HG03135 (cell line): Measurements from ENCODE around the gene MAP4K4.
A peak's percentile ranks its signal among the peaks of the same experiment; 100 is the strongest.
"Not testable (repeated sequence)": the region's sequence is repeated elsewhere in the genome, so short reads cannot be mapped to it uniquely, and the experiment has no call there.

Experiments
- ATAC-seq: cut with Tn5 transposase; IDR thresholded peaks from one replicate; pipeline ENCODE4 v1.9.1; 2021; ENCODE audit warnings: mild to moderate bottlenecking, moderate library complexity; ENCODE audit not compliant: unreplicated experiment

Gene MAP4K4

DNA sequence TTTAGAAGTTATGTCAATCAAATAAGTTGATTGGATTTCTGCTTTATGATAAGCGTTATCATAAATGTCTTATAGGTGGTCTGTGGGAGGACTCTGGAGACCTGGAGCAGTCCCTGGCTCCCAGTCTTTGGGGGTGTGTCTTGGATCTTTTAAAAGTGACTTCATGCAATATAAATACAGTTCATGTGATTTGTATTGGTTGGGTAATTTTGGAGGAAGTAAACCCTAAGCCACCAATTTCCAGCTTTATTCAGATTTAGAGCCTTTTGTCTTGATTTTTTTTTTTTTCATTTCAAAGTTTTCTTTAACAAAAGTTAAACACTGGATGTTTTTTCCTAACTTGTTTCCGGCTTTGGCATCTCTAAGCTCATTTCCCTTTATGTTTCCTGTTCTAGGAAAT, 68.8 kb downstream of the MAP4K4 start:
- ATAC-seq, result no peak

DNA sequence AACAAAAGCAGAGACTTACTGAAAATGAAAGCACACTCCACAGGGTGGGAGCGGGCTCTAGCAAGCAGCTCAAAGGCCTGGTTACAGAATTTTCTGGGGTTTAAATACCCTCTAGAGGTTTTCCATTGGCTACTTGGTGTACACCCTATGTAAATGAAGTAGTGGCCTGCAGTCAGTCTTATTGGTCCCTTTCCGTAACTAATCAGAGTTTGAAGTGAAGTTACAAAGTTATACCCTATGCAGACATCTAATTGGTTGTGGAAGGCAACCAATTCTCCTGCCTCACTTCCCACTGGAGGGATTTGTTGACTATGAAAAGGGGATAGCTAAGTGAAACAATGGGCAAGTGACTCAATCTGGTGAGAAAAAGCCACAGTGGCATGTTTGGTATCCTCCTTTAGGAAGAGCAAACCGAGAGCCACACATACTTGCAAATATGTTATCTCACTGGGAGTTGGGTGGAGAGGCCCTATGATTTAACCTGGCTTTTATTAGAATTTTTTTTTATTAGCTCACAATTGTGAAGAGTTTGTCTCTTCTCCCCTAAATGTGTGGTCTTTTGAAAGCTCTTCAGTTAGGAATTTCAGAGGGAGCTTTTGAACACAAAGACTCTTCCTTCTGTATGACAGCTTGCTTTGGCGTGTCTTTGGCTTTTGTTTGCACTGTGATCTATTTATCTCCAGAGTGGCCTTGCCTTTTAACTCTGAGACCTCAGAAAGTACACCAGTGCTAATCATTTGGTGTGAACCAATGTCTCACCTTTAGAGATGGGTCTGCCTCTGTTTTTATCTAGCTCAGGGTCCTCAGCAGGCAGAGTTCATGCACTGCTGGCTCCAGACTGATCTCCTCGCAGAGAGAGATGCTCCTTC, 69.6 kb downstream of the MAP4K4 start:
- ATAC-seq, result no peak

DNA sequence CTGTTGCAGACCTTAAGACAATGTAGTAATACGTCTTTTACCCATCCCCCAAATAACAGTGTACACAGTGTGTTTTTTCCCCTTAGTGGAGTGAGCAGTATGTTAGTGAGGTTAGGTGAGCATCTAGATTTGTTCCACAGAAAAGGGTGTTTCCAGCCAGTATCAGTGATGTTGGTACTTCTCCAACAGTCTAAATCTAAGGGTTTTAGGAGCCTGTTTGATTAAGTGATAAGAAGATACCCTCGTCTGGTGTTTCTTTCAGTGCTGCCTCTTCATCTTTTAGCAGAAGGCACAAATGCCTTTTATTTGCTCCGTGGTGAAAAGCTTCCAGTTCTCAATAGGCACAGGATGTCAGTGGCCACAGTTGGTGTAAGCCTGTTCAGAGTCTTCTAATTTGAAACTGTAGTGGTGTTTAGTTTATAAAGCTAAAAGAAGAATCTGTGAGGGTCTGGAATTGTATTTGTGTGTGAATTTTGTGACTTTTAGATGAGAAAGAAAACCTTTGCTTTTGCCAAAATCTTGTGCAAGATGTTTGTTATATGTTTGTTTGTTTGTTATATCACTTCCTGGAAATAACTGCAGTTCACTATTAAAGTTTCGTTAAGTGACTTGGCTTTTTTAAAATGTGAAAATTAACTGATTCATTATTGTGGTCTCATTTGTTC, 71.2 kb downstream of the MAP4K4 start:
- no peak for ATAC-seq

DNA sequence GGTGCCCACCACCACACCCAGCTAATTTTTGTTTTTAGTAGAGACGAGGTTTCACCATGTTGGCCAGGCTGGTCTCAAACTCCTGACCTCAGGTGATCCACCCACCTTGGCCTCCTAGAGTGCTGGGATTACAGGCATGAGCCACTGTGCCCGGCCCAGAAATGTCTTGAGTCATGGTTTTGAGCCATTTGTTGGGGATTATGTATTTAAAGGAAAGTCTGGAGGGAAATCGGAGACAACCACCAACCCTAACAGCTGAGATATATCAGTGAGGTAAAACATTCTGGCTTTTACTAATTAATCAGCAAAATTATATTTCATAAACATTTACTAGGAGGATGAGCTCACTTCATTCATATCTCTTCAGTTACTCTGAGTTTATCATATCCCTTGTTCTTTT, 72.2 kb downstream of the MAP4K4 start:
- ATAC-seq, result not testable (repeated sequence)

DNA sequence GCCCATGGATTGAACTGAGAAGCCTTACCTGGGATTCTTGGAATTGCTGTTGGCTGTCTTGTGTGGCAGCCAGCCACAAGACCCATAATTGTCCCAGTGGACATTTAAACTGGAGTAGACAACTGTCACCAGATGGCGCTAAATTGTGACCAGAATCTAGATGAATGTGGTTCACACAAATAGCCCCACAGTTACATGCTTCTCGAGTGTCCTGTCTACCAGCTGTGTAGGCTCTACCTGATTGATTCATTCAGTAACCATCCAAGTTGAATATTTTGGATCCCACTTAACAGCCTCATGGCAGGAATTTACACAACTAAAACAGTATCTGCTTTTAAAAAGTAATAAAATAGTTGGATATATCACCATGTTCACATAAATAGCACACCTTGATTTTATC, 73.2 kb downstream of the MAP4K4 start:
- ATAC-seq, result peak; percentile 69

DNA sequence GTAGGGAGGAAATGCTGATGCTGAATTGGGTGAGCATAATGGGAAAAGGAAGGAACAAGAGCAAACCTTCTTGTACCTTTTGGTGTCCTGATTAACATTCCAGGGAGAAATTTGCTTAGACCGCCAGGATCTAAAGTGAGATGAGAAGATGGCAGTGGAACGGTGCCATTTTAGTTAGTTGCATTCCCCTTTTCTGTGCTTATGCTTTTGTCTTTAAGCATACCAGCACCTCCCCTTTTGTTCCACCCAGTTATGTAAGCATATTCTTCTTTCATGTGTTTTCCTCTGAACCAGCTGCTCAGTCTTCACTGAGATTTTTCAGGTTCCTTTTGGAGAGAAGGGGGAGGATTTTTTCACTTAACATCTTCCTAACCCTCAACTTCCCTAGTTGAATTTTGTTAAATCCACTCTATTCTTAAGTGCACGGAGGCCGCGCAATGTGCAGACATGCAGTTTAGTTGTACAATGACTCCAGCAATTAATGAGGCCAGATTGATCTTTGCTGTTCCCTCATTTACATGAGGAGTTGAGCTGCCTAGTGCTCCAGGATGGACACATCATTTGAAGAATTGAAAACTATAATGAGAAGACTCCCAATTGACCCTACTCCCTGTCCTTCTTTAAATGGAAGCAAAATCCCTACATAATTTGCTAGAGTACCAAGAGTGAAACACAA, 73.9 kb downstream of the MAP4K4 start:
- no peak for ATAC-seq

DNA sequence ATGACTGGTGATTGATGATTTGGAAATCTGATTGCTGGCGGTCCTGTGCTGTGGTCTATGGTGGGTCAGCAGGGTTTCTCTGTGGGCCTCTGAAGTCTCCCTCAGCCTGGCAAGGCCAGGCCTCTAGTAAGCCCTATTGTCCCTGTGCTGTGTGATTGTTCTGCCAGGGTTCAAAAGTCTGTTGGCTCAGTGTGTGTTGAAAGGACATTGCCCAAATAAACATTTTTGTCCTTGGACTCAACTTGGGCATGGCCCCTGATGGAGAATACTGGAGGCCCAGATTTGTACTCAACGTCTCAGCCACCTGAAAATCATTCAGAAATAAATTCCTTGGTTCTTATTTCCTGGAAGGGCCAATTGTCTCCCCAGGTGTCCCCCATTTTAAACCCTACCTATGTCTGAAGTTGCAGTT, 74.4 kb downstream of the MAP4K4 start:
- no peak for ATAC-seq

DNA sequence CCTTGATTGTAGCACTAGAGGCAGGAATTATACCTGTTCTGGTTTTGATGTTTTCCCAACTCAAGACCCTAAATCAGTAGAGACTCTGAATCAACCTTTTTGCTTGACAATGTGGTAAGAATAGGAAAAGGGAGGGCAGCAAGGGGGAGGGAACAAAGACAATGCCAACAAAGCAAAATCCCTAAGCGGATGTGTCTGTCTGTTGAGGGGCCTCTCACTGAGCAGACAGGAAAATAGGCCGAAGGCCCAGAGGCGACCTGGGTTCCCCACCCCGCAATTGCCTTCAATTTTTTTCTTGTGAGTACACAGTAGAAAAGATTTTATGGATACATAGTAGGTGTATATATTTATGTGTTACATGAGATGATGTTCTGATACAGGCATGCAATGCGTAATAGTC, 75.6 kb downstream of the MAP4K4 start:
- no peak for ATAC-seq

DNA sequence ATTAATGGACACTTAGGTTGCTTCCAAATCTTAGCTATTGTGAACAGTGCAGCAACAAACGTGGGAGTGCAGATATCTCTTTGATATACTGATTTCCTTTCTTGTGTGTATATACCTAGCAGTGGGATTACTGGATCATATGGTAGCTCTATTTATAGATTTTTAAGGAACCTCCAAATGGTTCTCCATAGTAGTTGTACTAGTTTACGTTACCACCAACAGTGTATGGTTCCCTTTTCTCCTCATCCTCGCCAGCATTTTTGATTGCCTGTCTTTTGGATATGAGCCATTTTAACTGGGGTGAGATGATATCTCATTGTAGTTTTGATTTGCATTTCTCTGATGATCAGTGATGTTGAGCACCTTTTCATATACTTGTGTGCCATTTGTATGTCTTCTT, 76.5 kb downstream of the MAP4K4 start:
- not testable (repeated sequence) for ATAC-seq

DNA sequence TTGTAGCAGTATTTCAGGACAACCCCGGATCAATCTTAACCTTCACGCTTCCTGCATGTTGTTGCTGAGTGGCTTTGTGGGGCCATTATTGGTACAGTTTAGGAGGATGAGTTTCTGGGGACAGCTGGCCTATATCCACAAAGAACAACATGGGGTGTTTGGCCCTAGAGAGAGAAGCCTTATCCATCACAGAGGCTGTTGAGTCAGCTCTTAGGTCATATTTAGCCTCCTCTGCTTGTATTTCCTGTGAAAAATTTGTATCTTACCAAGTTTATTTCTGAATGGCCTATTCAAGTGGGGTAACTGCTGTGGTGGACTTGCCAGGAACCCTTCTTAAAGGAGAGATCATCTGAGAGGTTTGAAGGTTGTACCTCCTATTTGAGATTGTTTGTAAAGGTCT, 77.6 kb downstream of the MAP4K4 start:
- ATAC-seq, result no peak

DNA sequence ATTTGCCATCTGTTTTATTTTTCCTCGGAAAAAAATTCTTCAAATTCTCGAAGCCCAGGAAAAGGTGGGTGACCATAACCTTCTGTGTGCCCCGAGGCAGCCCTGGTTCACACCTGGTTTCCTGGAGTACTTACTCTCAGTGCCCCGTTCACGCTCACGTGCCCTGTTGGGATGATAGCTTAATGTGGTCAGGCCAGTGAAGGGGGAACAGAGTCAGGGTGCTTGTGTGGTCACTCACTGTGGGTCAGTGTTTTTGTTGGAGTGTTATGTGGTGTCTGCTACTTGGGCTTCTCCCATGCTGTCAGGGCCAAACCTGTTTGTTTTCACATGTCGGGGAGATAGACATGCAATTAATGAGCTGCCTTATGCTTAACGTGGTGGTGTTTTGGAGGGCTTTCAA, 78.1 kb downstream of the MAP4K4 start:
- ATAC-seq, result no peak

DNA sequence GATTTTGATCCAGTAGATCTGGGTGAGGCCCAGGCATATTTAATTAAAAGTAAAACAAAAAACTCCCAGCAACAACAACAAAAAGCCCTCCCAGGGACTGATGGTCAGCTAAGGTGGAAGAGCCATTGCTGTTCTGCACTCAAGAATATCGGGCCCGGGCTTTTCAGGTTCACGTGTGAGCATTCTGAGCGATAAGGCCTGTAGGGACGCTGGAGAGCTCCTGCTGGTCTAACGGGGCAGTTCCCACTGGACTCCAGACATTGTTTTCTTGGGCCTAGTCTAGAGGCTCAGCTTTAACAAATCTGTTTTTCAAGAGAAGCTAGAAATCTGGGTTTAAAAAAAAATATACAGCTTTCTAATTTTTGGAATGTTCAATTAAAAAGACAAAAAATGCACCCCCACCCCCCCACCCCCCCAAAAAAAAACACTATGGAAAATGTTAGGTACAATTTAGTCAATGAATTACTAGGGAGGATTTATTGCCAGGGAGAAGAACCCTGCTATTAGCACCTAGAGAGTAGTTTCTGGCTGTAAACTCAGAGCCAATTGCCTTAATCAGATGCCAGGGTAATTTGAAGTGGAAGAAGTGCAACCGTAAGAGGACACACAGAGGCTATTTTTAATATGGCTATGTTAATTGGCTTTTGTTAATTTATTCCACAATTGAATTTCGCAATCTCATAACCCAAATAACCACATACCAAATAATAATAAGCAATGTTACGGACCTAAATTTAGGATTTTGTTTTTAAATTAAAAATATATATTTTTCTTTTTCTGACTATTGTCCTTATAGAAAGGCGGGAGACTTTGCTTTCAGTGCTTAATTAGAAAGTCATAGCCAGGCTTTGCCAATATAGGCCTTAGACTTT, 78.9 kb downstream of the MAP4K4 start:
- ATAC-seq, result no peak

DNA sequence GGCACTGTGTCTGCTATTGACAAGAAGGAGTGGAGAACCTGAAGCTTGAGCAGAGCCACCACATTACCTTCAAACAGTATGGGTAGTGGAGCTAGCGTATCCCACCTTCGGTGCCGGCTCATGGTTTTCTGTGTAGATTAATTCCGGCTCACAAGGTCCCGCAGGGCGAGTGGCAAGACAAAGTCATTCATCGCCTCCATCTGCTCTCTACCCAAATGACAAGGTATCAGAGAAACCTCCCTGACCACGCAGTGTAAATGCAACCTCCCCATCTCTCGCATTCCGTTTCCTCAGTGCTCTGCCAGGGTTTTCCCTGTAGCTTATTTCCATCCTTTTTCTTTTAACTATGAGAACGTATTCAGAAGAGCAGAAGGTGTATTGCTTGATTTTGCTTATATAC, 79.8 kb downstream of the MAP4K4 start:
- no peak for ATAC-seq

DNA sequence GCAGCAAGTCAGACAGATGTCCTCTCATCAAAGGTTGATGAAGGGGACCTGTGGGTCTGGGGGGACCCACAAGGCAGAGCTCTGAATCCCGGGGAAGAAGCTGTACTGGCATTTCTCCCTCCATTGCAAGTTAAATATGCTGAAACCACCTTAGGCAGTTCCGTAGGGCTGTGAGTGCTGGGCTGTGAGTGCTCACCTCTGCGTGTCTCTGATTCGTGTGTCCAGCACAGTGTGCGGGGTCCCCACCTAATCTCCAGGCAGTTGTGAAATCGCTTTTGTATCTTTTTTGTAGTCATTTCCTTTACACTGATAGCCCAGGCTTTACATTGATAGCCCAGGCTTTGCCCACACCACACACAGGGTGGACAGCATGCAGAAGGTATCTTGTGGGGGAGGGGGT, 80.6 kb downstream of the MAP4K4 start:
- ATAC-seq, result no peak

DNA sequence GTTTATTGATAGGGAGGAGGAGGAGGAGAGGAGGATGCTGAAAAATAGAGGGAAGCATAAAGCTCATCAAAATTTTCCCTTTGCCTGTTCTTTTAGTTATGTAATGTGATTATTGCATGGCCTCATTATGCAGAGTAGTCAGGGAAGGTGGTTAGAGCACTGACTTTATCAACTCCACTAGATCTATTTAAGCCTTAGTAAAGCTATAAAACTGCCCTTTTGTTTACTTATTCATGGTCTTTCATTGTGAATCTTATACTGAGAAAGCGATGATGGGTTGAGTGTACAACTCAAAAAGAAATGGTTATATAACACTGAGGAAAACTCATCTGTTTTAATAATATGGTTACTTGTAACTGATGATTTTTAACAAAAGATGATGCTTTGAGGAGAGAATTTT, 81.7 kb downstream of the MAP4K4 start:
- no peak for ATAC-seq

DNA sequence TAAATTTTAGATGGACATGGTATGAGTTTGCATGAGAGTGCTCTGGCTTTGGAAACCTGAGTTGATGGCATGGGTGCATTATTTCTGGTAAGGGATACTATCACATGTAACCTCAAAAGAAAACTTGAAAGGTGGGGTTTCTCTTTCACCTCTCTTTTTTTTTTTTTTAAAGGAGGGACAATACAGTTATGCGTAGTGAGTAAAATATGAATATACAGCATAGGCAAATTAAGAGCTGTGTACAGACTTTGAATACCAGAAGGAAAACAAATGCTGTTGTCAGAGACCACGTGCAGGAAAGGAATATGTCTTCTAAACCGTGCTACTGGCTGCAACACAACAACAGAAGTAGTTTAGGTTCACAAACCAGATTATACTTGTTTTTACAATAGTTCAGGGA, 82.1 kb downstream of the MAP4K4 start:
- no peak for ATAC-seq

DNA sequence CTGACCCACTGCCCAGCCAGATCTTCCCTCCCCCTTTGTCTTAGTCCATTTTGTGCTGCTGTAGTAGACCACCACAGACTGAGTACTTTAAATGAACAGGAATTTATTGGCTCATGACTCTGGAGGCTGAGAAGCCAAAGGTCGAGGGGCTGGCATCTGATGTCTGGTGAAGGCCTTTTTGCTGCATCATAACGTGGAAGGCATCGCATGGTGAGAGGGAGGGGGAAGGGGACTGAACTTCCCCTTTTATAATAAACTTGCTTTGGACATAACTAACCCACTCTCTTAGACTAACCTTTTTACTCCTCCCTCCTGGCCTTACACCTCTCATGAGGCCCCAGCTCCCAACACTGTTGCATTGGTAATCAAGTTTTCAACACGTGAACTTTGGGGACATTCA, 83.8 kb downstream of the MAP4K4 start:
- ATAC-seq, result no peak

DNA sequence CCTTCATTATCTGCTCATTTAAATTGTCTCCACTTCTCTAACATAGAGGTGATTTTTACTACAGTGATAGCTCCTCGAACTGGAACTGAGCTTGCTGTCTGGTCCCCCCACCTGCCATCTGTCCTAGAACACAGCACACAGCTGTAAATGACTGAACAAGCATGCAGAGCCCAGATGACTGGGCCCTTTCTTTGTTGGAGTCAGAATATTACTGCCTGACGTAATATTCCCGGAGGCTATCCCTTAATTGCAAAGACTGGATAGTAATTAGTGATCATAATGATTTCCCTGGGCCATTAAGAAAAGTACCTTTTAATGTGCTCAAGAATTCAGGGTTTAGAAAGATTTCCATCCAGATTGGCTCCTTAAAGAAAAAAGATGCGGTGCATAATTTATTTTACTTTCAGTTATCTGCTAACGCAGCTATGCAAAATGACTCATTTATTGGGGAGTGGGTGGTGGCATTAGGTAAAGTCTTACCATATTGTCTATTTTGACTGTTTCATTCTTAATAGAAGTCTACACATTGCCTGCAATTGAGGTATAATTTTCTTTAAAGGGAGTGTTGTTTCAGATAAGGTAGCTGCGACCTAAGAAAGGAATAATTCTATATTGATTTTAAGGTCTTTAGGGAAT, 84.4 kb downstream of the MAP4K4 start:
- no peak for ATAC-seq

DNA sequence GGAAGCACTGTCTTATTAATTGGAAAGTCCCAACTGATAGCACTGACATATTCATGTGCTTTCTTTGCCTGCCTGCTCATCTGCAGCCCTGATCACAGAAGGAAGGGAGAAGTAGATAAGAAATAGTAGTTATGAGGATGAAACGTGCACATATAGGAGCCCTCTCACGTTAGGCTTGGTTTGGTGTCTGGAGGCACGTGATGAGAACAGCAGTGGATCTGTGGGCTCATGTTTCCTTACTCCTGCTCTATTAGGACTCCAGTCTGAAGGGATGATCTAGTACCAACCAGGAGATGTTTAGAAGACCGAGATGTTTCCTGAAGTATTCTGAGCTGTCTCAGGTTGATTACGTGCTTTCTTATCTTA, 84.9 kb downstream of the MAP4K4 start:
- ATAC-seq, result no peak

DNA sequence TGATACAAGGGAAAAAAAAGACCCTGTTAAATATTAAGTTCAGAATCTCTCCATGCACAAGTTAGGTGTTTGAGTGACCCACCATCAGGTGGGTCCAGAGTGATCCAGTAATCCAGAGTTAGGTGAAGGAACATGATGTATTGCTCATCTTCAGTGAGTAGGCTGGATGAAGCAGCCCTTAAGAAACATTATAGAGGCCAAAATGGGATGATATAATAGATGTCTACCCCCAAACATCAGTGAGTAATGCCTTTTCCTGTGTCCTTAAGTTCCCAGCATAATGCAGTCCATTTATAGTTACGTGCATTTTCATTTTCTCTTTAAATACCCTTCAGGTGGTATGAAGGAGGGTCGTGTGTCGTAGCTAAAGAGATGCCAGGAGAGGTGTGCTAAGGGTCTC, 89.6 kb downstream of the MAP4K4 start:
- no peak for ATAC-seq

DNA sequence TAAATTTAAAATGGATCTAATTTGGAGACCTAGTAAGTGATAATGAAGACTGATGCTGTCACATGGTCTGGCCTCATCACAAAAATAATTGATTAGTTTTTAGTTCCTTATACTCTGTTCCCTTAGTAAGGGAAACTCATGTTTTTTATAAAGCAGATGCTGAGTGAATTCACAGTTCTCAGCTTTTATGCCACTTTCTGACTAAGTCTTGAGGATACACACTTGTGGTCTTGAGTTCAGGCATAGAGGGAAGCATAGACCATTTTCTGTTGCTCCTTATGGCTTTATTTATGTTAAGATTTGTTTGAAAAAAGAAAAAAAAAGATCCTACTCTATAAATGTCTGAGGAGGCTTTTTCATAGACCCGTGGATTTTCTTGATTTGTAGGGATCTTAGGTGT, 91.1 kb downstream of the MAP4K4 start:
- no peak for ATAC-seq
